Left lobe of liver (tissue), 2 donors: ENCODE results near the gene ZSWIM5. TPM values are rescaled to one million over a fixed set of nuclear protein-coding genes. Genes with fewer than 3 reads are reported as not detected.
"Not testable (repeated sequence)": the region's sequence is repeated elsewhere in the genome, so short reads cannot be mapped to it uniquely, and the experiment has no call there.

Experiments
- ATAC-seq: fragments of 200-7000 bp; cut with Tn5 transposase; one replicate; pipeline ENCODE4 v1.9.1; 2020; ENCODE audit warnings: mild to moderate bottlenecking, moderate library complexity
- DNase-seq: peaks from one replicate; pipeline ENCODE4 v3.0.0-alpha.2; 2020; ENCODE audit warnings: low spot score
- total RNA-seq: library from RNA; stranded (reverse); gene quantifications from one replicate; pipeline ENCODE4 v1.2.1, GENCODE V29; 2021
- donor health status: DM: no; HTN: no; CAD: no; lungs with moderate emphysema.
- donor health status: DM: no; HTN: yes; CAD: no.

The ZSWIM5 gene
- total RNA-seq, 1 donor from 2014 or later = 0.33 TPM

- ATAC-seq (no peak), DNase-seq (no peak)
Measured at GRCh38 chr1:45097944-45098343, 108.5 kb downstream of the ZSWIM5 start.

DNA sequence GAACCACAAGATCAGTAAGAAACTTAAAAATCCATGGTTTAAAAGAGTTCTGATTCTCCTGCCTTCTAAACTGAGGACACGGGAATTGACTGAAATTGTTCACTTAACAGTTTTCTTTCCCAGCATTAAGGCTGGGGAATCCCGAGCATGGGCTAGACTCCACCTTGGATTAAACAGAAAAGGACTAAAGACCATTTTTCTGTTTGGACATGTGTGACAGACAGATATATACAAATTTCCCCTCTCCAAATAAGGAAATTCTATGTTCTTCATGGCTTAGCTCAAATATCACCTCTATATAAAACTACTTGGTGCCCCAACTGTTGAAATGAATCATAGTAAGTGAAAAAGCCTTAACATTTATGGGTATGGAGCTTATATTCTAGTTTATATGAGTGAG, 109.3 kb downstream of the ZSWIM5 start:
- no peak for ATAC-seq
- DNase-seq = no peak

- DNase-seq (no peak), ATAC-seq (no peak)
Measured at GRCh38 chr1:45095450-45095849, 111.0 kb downstream of the ZSWIM5 start.

DNA sequence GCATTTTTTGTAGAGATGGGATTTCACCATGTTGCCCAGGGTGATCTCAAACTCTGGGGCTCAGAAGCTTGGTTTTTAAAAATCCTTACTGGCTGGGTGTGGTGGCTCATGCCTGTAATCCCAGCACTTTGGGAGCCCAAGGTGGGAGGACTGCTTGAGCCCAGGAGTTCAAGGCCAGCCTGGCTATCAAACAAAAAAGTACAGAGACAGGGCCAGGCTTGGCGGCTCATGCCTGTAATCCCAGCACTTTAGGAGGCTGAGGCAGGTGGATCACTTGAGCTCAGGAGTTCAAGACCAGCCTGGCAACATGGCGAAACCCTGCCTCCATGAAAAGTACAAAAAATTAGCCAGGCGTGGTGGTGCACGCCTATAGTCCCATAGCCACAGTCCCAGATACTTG, 112.0 kb downstream of the ZSWIM5 start:
- not testable (repeated sequence) for DNase-seq, ATAC-seq

DNA sequence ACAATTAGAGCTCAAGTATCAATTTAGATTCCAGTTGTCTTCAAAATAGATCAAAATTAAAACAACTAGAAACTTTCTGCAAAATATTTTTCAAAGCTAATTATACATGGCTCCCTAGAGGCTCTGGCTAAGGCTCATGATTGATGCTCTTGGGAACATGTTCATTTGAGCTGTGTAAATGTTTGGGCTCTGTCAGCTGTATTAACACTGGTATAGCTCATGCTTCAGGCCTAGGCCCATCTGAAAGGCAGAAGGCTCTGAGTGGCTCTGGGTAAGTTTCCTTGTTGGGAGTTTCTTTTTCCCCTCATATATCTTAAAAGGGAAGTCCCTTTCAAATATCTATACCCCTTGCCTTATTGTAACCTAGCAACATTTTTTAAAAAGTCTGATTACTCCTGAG, 113.1 kb downstream of the ZSWIM5 start:
- ATAC-seq (no peak), DNase-seq (no peak)

DNA sequence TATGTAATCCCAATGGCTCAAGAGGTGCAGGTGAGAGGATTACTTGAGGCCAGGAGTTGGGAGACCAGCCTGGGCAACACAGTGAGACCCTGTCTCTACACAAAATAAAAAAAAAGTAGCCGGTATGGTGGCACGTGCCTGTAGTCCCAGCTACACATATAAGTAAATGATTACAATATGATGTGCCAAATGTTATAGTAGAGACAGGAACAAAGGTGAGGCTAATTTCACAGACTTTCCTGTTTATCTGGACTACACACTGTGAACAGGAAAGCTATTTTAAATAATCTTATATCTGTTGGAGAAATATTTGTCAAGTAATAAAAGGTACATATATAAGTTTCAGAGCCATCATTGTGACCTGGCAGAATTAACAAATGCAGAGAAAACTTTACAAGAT, 116.7 kb downstream of the ZSWIM5 start:
- ATAC-seq (no peak), DNase-seq (no peak)

DNA sequence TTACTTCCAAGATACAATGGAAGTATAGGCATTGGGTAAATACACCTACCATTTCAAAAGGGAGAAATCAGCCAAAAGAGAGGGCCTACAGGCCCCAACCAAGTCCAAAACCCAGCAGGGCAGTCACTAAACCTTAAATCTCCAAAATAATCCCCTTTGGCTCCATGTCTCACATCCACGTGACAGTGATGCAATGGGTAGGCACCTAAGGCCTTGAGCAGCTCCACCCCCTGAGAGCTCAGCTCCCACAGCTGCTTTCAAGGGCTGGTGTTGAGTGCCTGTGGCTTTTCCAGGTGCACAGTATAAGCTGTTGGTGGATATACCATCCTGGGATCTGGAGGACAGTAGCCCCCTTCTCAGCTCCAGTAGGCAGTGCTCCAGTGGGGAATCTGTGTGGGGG, 121.8 kb downstream of the ZSWIM5 start:
- no peak for DNase-seq
- no peak for ATAC-seq

- no peak for ATAC-seq
- DNase-seq = no peak
Measured at GRCh38 chr1:45079533-45079932, 126.9 kb downstream of the ZSWIM5 start.

- ATAC-seq, DNase-seq: not testable (repeated sequence)
Measured at GRCh38 chr1:45076959-45077358, 129.4 kb downstream of the ZSWIM5 start.

- ATAC-seq (no peak), DNase-seq (no peak)
Measured at GRCh38 chr1:45071567-45071966, 134.8 kb downstream of the ZSWIM5 start.

GRCh38 chr1:45067806-45068205, 138.6 kb downstream of the ZSWIM5 start:
- DNase-seq = no peak

GRCh38 chr1:45065083-45065482, 141.3 kb downstream of the ZSWIM5 start:
- DNase-seq = no peak
- ATAC-seq = no peak

More at GRCh38 chr1:45067806-45068205, 138.6 kb downstream of the ZSWIM5 start:
- no peak for ATAC-seq

DNA sequence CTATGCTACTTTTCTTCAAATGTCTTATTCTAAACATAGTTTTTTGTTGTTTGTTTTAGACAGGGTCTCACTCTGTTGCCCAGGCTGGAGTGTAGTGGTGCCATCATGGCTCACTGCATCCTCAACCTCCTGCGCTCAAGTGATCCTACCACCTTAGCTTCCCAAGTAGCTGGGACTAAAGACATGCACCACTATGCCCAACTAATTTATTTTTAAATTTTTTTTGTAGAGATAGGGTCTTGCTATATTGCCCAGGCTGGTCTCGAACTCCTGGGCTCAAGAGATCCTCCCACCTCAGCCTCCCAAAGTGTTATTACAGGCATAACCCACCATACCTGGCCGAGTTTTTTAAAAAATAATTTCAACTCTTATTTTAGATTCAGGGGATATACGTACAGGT, 143.9 kb downstream of the ZSWIM5 start:
- not testable (repeated sequence) for ATAC-seq, DNase-seq

GRCh38 chr1:45059829-45060228, 146.6 kb downstream of the ZSWIM5 start:
- ATAC-seq = no peak
- no peak for DNase-seq

- ATAC-seq (no peak), DNase-seq (no peak)
Measured at GRCh38 chr1:45057542-45057941, 148.9 kb downstream of the ZSWIM5 start.

DNA sequence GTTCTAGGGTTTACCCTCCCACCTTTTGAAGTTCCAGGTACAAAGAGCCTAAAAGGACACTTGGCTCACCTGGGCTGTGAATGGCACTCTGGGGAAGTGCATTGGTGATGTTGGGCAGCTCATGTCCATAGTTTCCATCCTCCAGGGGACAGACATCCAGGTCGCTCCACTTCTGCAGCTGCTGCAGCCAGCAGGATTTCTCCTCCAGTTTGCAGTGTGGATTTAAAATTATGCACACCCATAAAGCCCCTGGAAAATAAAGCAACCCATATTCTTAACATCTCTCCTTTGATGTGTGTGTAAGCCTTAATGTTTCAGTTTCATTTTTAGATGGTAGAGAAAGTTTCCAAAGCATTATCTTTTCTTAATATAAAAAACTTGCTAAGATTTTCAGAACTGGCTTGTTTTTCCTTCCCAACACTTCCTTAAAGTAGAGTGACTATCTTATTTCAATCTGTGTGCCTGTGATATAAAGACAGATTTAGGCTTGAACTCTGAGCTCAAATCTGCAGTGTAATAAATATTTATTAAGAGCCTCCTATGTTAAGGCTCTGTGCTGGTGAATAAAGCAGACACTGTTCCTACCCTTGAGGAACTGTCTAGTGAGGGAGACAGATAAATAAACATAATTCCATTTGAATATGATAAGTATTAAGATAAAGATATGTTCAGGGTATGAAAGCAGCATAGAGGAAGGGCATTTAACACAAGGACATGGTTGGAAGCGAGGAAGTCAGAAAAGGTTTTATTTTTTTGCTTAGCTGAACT, 155.2 kb downstream of the ZSWIM5 start:
- no peak for ATAC-seq
- DNase-seq = no peak

DNA sequence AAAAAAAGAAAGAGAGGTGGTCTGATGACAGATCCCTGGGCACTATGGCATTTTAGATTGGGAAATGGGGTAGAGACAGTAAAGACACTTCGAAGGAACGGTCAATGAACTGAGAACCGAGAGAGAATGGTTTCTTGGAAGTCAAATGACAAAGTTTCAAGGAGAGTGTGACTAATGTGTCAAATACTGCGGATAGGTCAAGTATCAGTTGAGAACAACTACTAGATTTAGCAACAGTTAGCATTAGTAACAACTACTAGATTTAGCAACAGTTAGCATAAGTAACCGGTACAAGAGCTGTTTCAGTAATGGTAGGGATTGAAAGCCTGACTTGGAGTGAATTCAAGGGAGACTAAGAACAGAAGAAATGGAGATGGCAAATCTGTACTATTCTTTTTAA, 159.4 kb downstream of the ZSWIM5 start:
- no peak for DNase-seq
- no peak for ATAC-seq

DNA sequence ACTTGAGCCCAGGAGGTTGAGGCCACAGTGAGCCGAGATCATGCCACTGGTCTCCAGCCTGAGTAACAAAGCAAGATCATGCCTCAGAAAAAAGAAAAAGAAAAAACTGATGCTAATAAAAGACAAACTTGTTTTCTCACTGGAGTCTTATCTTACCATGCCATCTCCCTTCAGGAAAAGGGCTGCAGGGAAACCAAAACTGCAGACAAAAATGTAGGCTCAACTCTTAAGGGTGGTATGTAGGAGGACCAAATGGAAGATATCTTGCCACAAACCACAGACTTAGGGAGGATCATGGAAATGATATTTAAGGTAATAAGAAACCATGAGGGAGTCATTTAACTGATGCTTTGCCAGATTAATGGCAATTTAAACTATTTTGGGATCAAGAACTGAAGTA, 161.5 kb downstream of the ZSWIM5 start:
- no peak for ATAC-seq

DNA sequence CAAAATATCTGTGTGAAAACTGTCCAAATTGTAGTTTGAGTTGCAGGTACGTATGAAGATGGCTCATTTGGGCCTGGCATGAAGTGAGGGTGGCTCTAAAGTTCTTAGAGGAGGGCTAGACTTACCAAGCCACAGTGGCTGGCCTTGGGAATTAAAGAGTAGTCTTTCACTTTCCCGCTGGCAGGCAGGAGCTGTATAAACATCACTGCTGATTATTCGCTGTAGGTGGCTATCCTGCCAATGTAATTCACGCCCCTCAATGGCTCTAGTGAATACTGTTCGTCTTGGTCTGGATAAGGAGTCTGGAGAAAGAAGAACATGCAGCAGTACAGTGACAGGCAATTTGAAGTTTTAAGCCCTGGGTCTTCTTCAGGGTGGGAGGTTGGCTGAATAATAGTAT, 163.3 kb downstream of the ZSWIM5 start:
- DNase-seq = no peak
- no peak for ATAC-seq

More for the DNA sequence above, 161.5 kb downstream of the ZSWIM5 start:
- no peak for DNase-seq

DNA sequence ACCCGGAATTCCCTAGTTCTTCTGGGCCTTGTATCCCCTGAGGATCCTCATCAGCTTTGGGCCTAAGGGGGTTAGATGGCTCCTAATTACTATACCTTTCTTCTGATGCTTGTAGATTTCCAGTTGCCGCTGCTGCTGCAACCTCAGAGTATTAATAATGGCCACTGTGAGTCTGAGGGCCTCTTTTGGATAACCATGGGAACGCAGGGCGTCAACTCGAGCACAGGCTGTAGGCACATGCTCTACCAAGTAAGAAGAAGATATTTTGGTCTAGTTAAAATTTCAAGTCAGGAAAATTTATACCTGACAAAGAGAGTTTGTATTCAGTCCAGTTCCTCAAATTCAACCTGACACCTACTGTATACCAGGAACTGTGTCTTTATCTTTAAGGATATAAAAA, 166.1 kb downstream of the ZSWIM5 start:
- ATAC-seq (no peak), DNase-seq (no peak)

- DNase-seq (no peak), ATAC-seq (no peak)
Measured at GRCh38 chr1:45038661-45039364, 167.6 kb downstream of the ZSWIM5 start.

DNA sequence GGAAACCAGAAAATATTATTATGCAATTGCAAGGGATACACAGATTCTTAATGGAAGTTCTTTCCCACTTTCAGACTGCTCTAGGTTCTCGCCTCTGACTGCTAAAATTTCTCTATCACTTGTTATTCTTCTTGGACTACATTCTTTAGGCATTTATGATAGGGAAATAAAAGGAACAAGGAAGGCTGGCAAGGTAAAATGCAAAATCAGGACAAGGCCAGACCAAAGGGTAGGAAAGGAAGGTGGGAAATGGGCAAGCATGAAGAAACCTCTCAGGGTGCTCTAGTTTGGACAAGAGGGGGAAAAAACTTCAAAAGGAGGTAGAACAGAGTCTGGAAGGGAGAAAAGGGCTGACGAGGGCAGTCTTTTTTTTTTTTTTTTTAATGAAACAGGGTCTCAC, 168.2 kb downstream of the ZSWIM5 start:
- DNase-seq = no peak
- ATAC-seq = no peak
